ENCODE data around the gene RBM24. TPM values are rescaled to one million over a fixed set of nuclear protein-coding genes. Genes with fewer than 3 reads are reported as not detected.
"Not testable (repeated sequence)": the region's sequence is repeated elsewhere in the genome, so short reads cannot be mapped to it uniquely, and the experiment has no call there.

RBM24 gene
- total RNA-seq, 1 donor from 2014 or later = 2.5 TPM

- no peak for DNase-seq (ENCODE audit: low read depth, low spot score)
Observed at GRCh38 chr6:17289630-17290061, 8.5 kb downstream of the RBM24 start.

- no peak for DNase-seq (ENCODE audit: low read depth, low spot score)
Observed at GRCh38 chr6:17291778-17292177, 10.6 kb downstream of the RBM24 start.

- DNase-seq (ENCODE audit: low read depth, low spot score) = no peak
Observed at GRCh38 chr6:17292600-17293133, 11.5 kb downstream of the RBM24 start.

GRCh38 chr6:17293395-17293794 is 12.2 kb downstream of the RBM24 start:
- no peak for DNase-seq (ENCODE audit: low read depth, low spot score)

- DNase-seq (ENCODE audit: low read depth, low spot score) = no peak
Observed at GRCh38 chr6:17297271-17298080, 16.3 kb downstream of the RBM24 start.

- no peak for DNase-seq (ENCODE audit: low read depth, low spot score)
Observed at GRCh38 chr6:17298257-17298656, 17.1 kb downstream of the RBM24 start.

GRCh38 chr6:17299222-17299621 is 18.1 kb downstream of the RBM24 start:
- no peak for DNase-seq (ENCODE audit: low read depth, low spot score)

- DNase-seq (ENCODE audit: low read depth, low spot score) = no peak
Observed at GRCh38 chr6:17299750-17300149, 18.6 kb downstream of the RBM24 start.

GRCh38 chr6:17300637-17301036 is 19.5 kb downstream of the RBM24 start:
- no peak for DNase-seq (ENCODE audit: low read depth, low spot score)

GRCh38 chr6:17303444-17303843 is 22.3 kb downstream of the RBM24 start:
- DNase-seq (ENCODE audit: low read depth, low spot score) = no peak

- no peak for DNase-seq (ENCODE audit: low read depth, low spot score)
Observed at GRCh38 chr6:17305219-17306001, 24.2 kb downstream of the RBM24 start.

- no peak for DNase-seq (ENCODE audit: low read depth, low spot score)
Observed at GRCh38 chr6:17311595-17312311, 30.6 kb downstream of the RBM24 start.

- DNase-seq (ENCODE audit: low read depth, low spot score) = not testable (repeated sequence)
Observed at GRCh38 chr6:17313238-17313637, 32.1 kb downstream of the RBM24 start.

- DNase-seq (ENCODE audit: low read depth, low spot score) = no peak
Observed at GRCh38 chr6:17313971-17314370, 32.8 kb downstream of the RBM24 start.

GRCh38 chr6:17315262-17315661 is 34.1 kb downstream of the RBM24 start:
- no peak for DNase-seq (ENCODE audit: low read depth, low spot score)

- no peak for DNase-seq (ENCODE audit: low read depth, low spot score)
Observed at GRCh38 chr6:17318435-17319165, 37.4 kb downstream of the RBM24 start.

GRCh38 chr6:17320266-17320665 is 39.1 kb downstream of the RBM24 start:
- DNase-seq (ENCODE audit: low read depth, low spot score) = not testable (repeated sequence)

- DNase-seq (ENCODE audit: low read depth, low spot score) = no peak
Observed at GRCh38 chr6:17331238-17331637, 50.1 kb downstream of the RBM24 start.

GRCh38 chr6:17334265-17334664 is 53.1 kb downstream of the RBM24 start:
- DNase-seq (ENCODE audit: low read depth, low spot score) = no peak

GRCh38 chr6:17336425-17336824 is 55.3 kb downstream of the RBM24 start:
- no peak for DNase-seq (ENCODE audit: low read depth, low spot score)

- no peak for DNase-seq (ENCODE audit: low read depth, low spot score)
Observed at GRCh38 chr6:17339308-17339670, 58.1 kb downstream of the RBM24 start.

All from pulmonary artery endothelial cell (primary cell).